ENCODE measurements around the gene DYNC2H1.

- TF ChIP-seq CTCF (IDR thresholded peaks at IDR 0.05): no peak
- no peak for TF ChIP-seq EP300 (IDR thresholded peaks at IDR 0.05)
- no peak for TF ChIP-seq POLR2A (IDR thresholded peaks at IDR 0.05)
Observed at GRCh38 chr11:103167166-103167565, 57.9 kb downstream of the DYNC2H1 start.
